Measurements from ENCODE around the gene RYR1.

The RYR1 gene

GRCh38 chr19:38513762-38514167 lies 80.3 kb downstream of the RYR1 start:
- no peak overlapping the region for H3K4me3 ChIP-seq (ENCODE audit: low read length)
- TF ChIP-seq CTCF (IDR thresholded peaks at IDR 0.05; ENCODE audit: low read depth, low read length, poor library complexity, severe bottlenecking), result no peak
- no peak for TF ChIP-seq EZH2phosphoT487 (IDR thresholded peaks at IDR 0.05; ENCODE audit: borderline replicate concordance, low read length)
- H3K36me3 ChIP-seq (ENCODE audit: control insufficient read depth, low read length), result no peaks in the 10 kb centered on the region
- H3K27ac ChIP-seq (ENCODE audit: low read depth, low read length), result no peak overlapping the region
- no peaks in the 10 kb centered on the region for H3K79me2 ChIP-seq (ENCODE audit: control insufficient read depth, low read length)
- 0 out of 2 replicates have a peak, but pooled peaks cover 2% of the 10 kb centered on the region for H3K27me3 ChIP-seq (ENCODE audit: control insufficient read depth, low read length)
- H4K20me1 ChIP-seq (ENCODE audit: control insufficient read depth, insufficient read depth, low read depth, low read length), result no peaks in the 10 kb centered on the region
- H3F3A ChIP-seq (ENCODE audit: control insufficient read depth, insufficient read depth), result no peaks in the 10 kb centered on the region
- no peaks in the 10 kb centered on the region for H3K9me2 ChIP-seq (replicated peaks; ENCODE audit: control insufficient read depth, low read length)
- H3K4me2 ChIP-seq (ENCODE audit: low read length), result no peak overlapping the region
- peaks cover 9% of the 10 kb centered on the region for H3K4me1 ChIP-seq (ENCODE audit: control insufficient read depth, low read length)
- H3K9me3 ChIP-seq (ENCODE audit: control insufficient read depth, insufficient read depth, low read length), result no peaks in the 10 kb centered on the region

- Histone ChIP-seq H3K36me3 (ENCODE audit: control insufficient read depth, low read length) (no peaks in the 10 kb centered on the region), H3K9me3 (ENCODE audit: control insufficient read depth, insufficient read depth, low read length) (no peaks in the 10 kb centered on the region), H3K9me2 (replicated peaks; ENCODE audit: control insufficient read depth, low read length) (no peaks in the 10 kb centered on the region), H4K20me1 (ENCODE audit: control insufficient read depth, insufficient read depth, low read depth, low read length) (no peaks in the 10 kb centered on the region), H3K4me3 (ENCODE audit: low read length) (no peak overlapping the region), H3K27me3 (ENCODE audit: control insufficient read depth, low read length) (0 out of 2 replicates have a peak, but pooled peaks cover 2% of the 10 kb centered on the region), H3K4me2 (ENCODE audit: low read length) (peak overlapping the region; percentile 38), H3F3A (ENCODE audit: control insufficient read depth, insufficient read depth) (no peaks in the 10 kb centered on the region), H3K27ac (ENCODE audit: low read depth, low read length) (no peak overlapping the region), H3K4me1 (ENCODE audit: control insufficient read depth, low read length) (peaks cover 9% of the 10 kb centered on the region), H3K79me2 (ENCODE audit: control insufficient read depth, low read length) (no peaks in the 10 kb centered on the region)
- TF ChIP-seq EZH2phosphoT487 (IDR thresholded peaks at IDR 0.05; ENCODE audit: borderline replicate concordance, low read length), result no peak
- TF ChIP-seq CTCF (IDR thresholded peaks at IDR 0.05; ENCODE audit: low read depth, low read length, poor library complexity, severe bottlenecking), result peak; percentile 90
These were observed 81.5 kb downstream of the RYR1 start for GRCh38 chr19:38514812-38515633.

DNA sequence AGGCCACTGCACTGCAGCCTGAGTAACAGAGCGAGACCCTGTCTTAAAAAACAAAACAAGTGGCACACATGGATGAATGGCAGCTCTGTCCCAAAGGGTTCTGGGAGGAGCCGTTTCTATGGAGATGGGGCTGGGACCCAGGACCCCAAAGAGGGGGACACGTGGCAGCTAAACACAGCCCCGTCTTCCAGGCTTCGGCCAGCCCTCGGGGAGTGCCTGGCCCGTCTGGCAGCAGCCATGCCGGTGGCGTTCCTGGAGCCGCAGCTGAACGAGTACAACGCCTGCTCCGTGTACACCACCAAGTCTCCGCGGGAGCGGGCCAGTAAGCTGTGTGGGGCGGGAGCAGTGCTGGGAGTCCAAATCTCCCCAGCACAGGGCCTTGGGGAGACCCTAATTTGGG lies 82.4 kb downstream of the RYR1 start:
- Histone ChIP-seq H3K27ac (ENCODE audit: low read depth, low read length) (no peak overlapping the region), H3K36me3 (ENCODE audit: control insufficient read depth, low read length) (no peaks in the 10 kb centered on the region), H3K27me3 (ENCODE audit: control insufficient read depth, low read length) (0 out of 2 replicates have a peak, but pooled peaks cover 2% of the 10 kb centered on the region), H3K4me1 (ENCODE audit: control insufficient read depth, low read length) (peaks cover 9% of the 10 kb centered on the region), H3K4me2 (ENCODE audit: low read length) (no peak overlapping the region), H3K79me2 (ENCODE audit: control insufficient read depth, low read length) (no peaks in the 10 kb centered on the region), H4K20me1 (ENCODE audit: control insufficient read depth, insufficient read depth, low read depth, low read length) (no peaks in the 10 kb centered on the region), H3K9me3 (ENCODE audit: control insufficient read depth, insufficient read depth, low read length) (no peaks in the 10 kb centered on the region), H3K9me2 (replicated peaks; ENCODE audit: control insufficient read depth, low read length) (no peaks in the 10 kb centered on the region), H3K4me3 (ENCODE audit: low read length) (no peak overlapping the region), H3F3A (ENCODE audit: control insufficient read depth, insufficient read depth) (no peaks in the 10 kb centered on the region)
- TF ChIP-seq CTCF (IDR thresholded peaks at IDR 0.05; ENCODE audit: low read depth, low read length, poor library complexity, severe bottlenecking), result no peak
- TF ChIP-seq EZH2phosphoT487 (IDR thresholded peaks at IDR 0.05; ENCODE audit: borderline replicate concordance, low read length), result no peak
